ENCODE measurements around the gene FFAR3.
A peak's percentile ranks its signal among the peaks of the same experiment; 100 is the strongest.
"Not testable (repeated sequence)": the region's sequence is repeated elsewhere in the genome, so short reads cannot be mapped to it uniquely, and the experiment has no call there.

The FFAR3 gene

GRCh38 chr19:35351411-35352176 lies 6.7 kb upstream of the FFAR3 start:
- DNase-seq (ENCODE audit: low spot score): no peak
- H3K27ac ChIP-seq: no peak overlapping the region
- H3K4me3 ChIP-seq: no peak overlapping the region
- TF ChIP-seq, protein P1, sequence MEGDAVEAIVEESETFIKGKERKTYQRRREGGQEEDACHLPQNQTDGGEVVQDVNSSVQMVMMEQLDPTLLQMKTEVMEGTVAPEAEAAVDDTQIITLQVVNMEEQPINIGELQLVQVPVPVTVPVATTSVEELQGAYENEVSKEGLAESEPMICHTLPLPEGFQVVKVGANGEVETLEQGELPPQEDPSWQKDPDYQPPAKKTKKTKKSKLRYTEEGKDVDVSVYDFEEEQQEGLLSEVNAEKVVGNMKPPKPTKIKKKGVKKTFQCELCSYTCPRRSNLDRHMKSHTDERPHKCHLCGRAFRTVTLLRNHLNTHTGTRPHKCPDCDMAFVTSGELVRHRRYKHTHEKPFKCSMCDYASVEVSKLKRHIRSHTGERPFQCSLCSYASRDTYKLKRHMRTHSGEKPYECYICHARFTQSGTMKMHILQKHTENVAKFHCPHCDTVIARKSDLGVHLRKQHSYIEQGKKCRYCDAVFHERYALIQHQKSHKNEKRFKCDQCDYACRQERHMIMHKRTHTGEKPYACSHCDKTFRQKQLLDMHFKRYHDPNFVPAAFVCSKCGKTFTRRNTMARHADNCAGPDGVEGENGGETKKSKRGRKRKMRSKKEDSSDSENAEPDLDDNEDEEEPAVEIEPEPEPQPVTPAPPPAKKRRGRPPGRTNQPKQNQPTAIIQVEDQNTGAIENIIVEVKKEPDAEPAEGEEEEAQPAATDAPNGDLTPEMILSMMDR (IDR thresholded peaks at IDR 0.05): no peak

- no peak for DNase-seq (ENCODE audit: low spot score)
- H3K27ac ChIP-seq: no peak overlapping the region
- no peak overlapping the region for H3K4me3 ChIP-seq
- TF ChIP-seq, protein P1 (IDR thresholded peaks at IDR 0.05): no peak
Observed at GRCh38 chr19:35352177-35352447, 6.1 kb upstream of the FFAR3 start.

DNA sequence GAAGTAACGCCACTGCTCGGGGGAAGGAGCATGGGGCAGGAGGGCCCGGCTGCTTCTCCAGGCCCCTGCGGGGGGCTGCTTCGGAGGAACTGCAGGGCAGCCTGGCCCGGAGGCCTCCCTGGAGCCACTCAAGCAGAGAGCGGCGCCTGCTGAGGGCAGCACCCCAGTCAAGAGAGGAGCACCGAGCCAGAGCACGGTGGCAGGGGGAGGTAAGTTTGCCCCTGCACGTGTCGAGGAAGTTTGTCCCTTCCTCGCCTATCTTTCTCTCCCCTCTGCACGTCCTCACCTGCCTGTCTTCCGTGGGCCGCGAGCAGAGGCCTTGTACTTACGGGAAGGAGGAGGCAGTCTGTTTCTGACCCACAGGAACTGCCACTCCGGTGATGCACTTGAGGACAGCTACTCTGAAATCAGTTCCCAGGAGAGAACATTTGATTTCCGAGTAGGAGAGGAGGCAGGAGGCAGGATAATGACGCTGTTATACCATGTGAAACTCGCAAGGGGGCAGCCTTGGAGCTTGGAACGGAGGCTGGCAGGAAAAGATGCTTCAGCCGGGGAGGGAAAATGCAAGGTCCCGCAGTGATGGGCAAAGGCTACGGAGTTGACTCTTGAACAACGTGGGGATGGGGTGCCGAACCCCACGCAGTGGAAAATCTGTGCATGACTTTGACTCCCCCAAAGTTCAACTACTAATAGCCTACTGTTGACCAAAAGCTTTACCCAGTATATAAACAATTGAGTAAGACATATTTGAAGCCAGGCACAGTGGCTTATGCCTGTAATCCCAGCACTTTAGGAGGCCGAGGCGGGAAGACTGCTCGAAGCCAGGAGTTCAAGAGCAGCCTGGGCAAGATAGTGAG lies 5.6 kb upstream of the FFAR3 start:
- Histone ChIP-seq H3K4me3 (no peak overlapping the region), H3K27ac (no peak overlapping the region)
- TF ChIP-seq, protein P1 (IDR thresholded peaks at IDR 0.05): peak; percentile 30
- no peak for DNase-seq (ENCODE audit: low spot score)

DNA sequence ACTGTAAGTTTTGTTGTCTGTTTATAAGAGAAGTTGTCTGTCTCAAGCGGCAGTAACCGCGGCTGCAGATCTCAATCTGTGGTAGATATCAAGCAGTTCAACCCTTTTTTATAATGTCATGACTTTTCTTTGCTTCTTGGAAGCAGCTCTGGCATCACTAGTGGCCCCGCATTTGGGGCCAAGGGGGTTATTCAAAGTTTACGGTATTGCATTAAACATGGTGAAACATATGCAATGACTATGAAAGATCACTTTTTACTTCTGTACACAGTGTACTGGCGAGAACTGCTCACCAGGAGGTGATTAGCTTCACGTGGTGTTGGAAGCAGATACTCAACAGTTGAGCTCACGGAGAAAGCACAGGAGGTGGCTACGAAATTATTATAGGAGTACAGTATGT lies 4.6 kb upstream of the FFAR3 start:
- Histone ChIP-seq H3K4me3 (no peak overlapping the region), H3K27ac (no peak overlapping the region)
- no peak for DNase-seq (ENCODE audit: low spot score)
- TF ChIP-seq, protein P1 (IDR thresholded peaks at IDR 0.05): no peak

DNA sequence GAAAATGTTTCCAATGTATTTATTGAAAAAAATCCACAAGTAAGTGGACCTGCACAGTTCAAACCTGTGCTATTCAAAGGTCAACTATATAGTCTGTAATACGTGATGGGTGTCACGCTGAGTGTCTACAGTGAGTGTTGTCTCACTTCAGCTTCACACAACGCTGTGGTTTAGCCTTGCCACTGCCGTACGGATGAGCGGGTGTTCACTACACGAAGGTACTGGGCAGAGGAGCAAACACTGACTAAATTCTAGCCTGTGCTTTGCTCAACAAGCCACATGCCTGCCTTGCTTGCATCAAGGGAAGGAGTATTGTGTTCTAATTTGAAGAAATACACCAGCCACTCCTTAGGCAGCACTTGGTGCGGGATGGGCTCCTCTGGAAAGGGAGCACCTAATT lies 3.4 kb upstream of the FFAR3 start:
- Histone ChIP-seq H3K4me3 (no peak overlapping the region), H3K27ac (no peak overlapping the region)
- no peak for DNase-seq (ENCODE audit: low spot score)
- TF ChIP-seq, protein P1 (IDR thresholded peaks at IDR 0.05): no peak

DNA sequence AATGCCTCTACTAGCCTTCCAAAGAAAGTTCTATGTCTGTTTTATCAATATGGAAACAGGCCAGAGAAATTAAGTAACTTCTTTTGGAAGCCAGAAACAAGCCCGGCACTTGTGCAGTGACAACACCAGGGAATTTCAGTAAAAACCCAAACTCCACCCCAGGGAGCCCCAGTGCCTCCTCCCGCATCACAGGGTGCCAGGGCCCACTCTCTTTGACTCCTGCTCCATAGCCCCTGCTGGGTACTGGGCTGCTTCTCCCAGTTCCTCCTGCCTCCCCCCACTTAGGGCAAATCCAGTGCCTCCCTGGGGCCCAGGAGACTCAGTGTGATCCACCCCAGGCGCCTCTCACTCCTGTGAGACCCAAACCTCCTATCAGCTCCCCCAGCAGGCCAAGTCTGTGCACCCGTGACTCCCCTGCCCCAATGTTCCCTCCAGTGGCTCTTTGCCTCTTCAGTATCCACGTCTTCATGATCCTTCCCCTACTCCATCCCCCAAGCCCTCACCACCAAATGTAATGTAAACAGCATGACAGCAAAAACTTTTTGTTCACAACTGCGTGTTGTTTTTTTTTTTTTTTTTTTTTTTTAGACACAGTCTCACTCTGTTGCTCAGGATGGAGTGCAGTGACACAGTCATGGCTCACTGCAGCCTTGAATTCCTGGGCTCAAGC lies 2.3 kb upstream of the FFAR3 start:
- no peak overlapping the region for H3K27ac ChIP-seq
- TF ChIP-seq, protein P1 (IDR thresholded peaks at IDR 0.05): no peak
- no peak overlapping the region for H3K4me3 ChIP-seq
- no peak for DNase-seq (ENCODE audit: low spot score)

DNA sequence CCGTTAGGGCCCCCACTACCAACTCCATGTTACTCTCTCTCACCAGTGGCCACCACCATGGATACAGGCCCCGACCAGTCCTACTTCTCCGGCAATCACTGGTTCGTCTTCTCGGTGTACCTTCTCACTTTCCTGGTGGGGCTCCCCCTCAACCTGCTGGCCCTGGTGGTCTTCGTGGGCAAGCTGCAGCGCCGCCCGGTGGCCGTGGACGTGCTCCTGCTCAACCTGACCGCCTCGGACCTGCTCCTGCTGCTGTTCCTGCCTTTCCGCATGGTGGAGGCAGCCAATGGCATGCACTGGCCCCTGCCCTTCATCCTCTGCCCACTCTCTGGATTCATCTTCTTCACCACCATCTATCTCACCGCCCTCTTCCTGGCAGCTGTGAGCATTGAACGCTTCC lies 574 bp downstream of the FFAR3 start:
- H3K4me3 ChIP-seq; DNase-seq (ENCODE audit: low spot score); H3K27ac ChIP-seq: not testable (repeated sequence)

GRCh38 chr19:35359395-35359794 lies 1.1 kb downstream of the FFAR3 start:
- not testable (repeated sequence) for H3K27ac ChIP-seq; DNase-seq (ENCODE audit: low spot score); H3K4me3 ChIP-seq

DNA sequence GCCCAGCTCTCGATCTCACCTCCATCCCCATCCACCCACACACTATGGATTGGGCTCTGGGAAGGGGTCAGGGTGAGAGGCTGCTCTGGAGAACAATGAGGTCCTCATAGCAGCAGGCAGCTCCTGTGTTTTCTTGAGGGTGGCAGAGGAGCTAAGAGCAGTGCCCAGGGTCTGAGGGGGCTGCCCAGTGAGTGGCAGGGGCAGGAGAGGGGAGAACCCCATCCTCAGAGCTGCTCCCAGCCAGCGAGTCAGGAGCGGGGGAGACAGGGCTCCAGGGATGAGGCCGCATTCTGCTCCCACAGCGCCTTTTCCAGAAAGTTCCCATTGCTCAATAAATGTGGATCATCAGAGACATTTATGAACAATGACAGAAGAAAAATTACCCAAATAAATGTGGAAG lies 1.8 kb downstream of the FFAR3 start:
- not testable (repeated sequence) for DNase-seq (ENCODE audit: low spot score); H3K4me3 ChIP-seq; H3K27ac ChIP-seq

Data from coronary artery (tissue), 2 donors.